ENCODE measurements around the gene KRT72. TPM values are rescaled to one million over a fixed set of nuclear protein-coding genes. Genes with fewer than 3 reads are reported as not detected.
A peak's percentile ranks its signal among the peaks of the same experiment; 100 is the strongest.

The KRT72 gene
- total RNA-seq, 6 donors from 2014 or later: 0.11 to 0.37 TPM; not detected in 4

- DNase-seq: no peak
- 80 to 85% methylated on average over 3 of the region's 3 CpGs for WGBS, 2 donors
- H3K36me3 ChIP-seq: no peaks in the 10 kb centered on the region
- TF ChIP-seq CTCF (IDR thresholded peaks at IDR 0.05) (no peak), POLR2AphosphoS5 (IDR thresholded peaks at IDR 0.05) (no peak), EP300 (IDR thresholded peaks at IDR 0.05) (no peak), POLR2A (IDR thresholded peaks at IDR 0.05) (no peak)
- H3K4me1 ChIP-seq: no peaks in the 10 kb centered on the region
- no peak overlapping the region for H3K27ac ChIP-seq
- ATAC-seq (ENCODE audit: low FRiP score in 2 of 2): no peak
- H3K9me3 ChIP-seq: no peaks in the 10 kb centered on the region
- no peak overlapping the region for H3K4me3 ChIP-seq
- H3K27me3 ChIP-seq: no peaks in the 10 kb centered on the region
These were observed 22.8 kb downstream of the KRT72 start for GRCh38 chr12:52578469-52578868.

DNA sequence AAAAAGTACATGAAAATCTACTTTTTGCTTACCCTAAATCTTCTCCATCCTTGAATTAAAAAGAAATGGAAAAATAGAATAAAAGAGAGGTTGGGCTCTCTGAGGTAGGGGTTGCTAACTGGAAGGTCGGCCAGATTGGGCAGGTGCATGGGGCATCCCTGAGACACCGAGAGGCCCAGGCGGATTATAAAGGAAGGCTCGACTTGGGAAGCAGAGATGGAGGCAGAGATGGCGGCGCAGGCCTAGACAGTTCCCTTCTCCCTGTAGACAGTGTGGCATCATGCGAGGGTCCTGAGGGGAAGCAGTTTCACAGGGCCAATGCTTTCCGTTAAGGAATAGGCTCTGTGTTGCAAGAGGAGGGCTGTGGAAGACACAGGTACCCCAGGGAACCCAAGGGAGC lies 23.9 kb downstream of the KRT72 start:
- WGBS, 2 donors: 88 to 94% methylated on average over 8 of the region's 8 CpGs
- TF ChIP-seq POLR2A (IDR thresholded peaks at IDR 0.05) (no peak), EP300 (IDR thresholded peaks at IDR 0.05) (no peak), POLR2AphosphoS5 (IDR thresholded peaks at IDR 0.05) (no peak), CTCF (IDR thresholded peaks at IDR 0.05) (no peak)
- Histone ChIP-seq H3K36me3 (no peaks in the 10 kb centered on the region), H3K9me3 (no peaks in the 10 kb centered on the region), H3K4me3 (no peak overlapping the region), H3K27me3 (no peaks in the 10 kb centered on the region), H3K27ac (no peak overlapping the region), H3K4me1 (no peaks in the 10 kb centered on the region)
- no peak for DNase-seq
- no peak for ATAC-seq (ENCODE audit: low FRiP score in 2 of 2)

GRCh38 chr12:52575948-52576347 lies 25.3 kb downstream of the KRT72 start:
- Histone ChIP-seq H3K27ac (no peak overlapping the region), H3K4me1 (no peaks in the 10 kb centered on the region), H3K4me3 (no peak overlapping the region), H3K9me3 (no peaks in the 10 kb centered on the region), H3K27me3 (no peaks in the 10 kb centered on the region), H3K36me3 (no peaks in the 10 kb centered on the region)
- 88 to 98% methylated on average over 3 of the region's 3 CpGs for WGBS, 2 donors
- no peak for DNase-seq
- TF ChIP-seq EP300 (IDR thresholded peaks at IDR 0.05) (no peak), CTCF (IDR thresholded peaks at IDR 0.05) (no peak), POLR2A (IDR thresholded peaks at IDR 0.05) (no peak), POLR2AphosphoS5 (IDR thresholded peaks at IDR 0.05) (no peak)
- no peak for ATAC-seq (ENCODE audit: low FRiP score in 2 of 2)

GRCh38 chr12:52575256-52575655 lies 26.0 kb downstream of the KRT72 start:
- H3K4me1 ChIP-seq: no peaks in the 10 kb centered on the region
- H3K27ac ChIP-seq: no peak overlapping the region
- H3K4me3 ChIP-seq: no peak overlapping the region
- TF ChIP-seq POLR2AphosphoS5 (IDR thresholded peaks at IDR 0.05): no peak
- TF ChIP-seq EP300 (IDR thresholded peaks at IDR 0.05): no peak
- TF ChIP-seq POLR2A (IDR thresholded peaks at IDR 0.05): no peak
- TF ChIP-seq CTCF (IDR thresholded peaks at IDR 0.05): no peak
- no peaks in the 10 kb centered on the region for H3K27me3 ChIP-seq
- ATAC-seq (ENCODE audit: low FRiP score in 2 of 2): no peak
- 93 to 98% methylated on average over 6 to 9 of the region's 9 CpGs for WGBS, 2 donors
- no peaks in the 10 kb centered on the region for H3K9me3 ChIP-seq
- no peaks in the 10 kb centered on the region for H3K36me3 ChIP-seq
- peak in 1 of 2 donors; percentile 39 for DNase-seq

GRCh38 chr12:52573743-52574142 lies 27.5 kb downstream of the KRT72 start, which contains the start of gene KRT74:
TSS of gene KRT74 (minus strand) at chr12:52573843. CDS start at chr12:52573777, 66 bp downstream.
- DNase-seq: no peak
- WGBS, 2 donors: 81 to 88% methylated on average over 3 of the region's 3 CpGs

More at GRCh38 chr12:52573743-52574142, 27.5 kb downstream of the KRT72 start, which contains the start of gene KRT74:
- H3K4me3 ChIP-seq: no peak within 1 kb of the TSS
- H3K27ac ChIP-seq: no peak within 1 kb of the TSS
- TF ChIP-seq CTCF (IDR thresholded peaks at IDR 0.05) (no peak), POLR2A (IDR thresholded peaks at IDR 0.05) (no peak)
- H3K27me3 ChIP-seq: no peaks in the 10 kb centered on the region
- no peaks in the 10 kb centered on the region for H3K4me1 ChIP-seq
- H3K9me3 ChIP-seq: no peaks in the 10 kb centered on the region
- ATAC-seq (ENCODE audit: low FRiP score in 2 of 2): no peak
- H3K36me3 ChIP-seq: no peaks in the 10 kb centered on the region
